Uterus (tissue), 2 donors: ENCODE results near the gene A4GALT.

Source experiments
- CTCF ChIP-seq, 4 experiments: fragments of 200-600 bp in 2 of 4; fragments of 450-650 bp in 2 of 4; sonication (generic) in 2 of 4; IDR thresholded peaks; one replicate each; pipeline ENCODE4 v1.5.1; 2016 to 2019; ENCODE audit warnings: antibody characterized with exemption in 4 of 4, mild to moderate bottlenecking in 2 of 4, moderate library complexity in 1 of 4
- POLR2A ChIP-seq, 2 donors: fragments of 450-650 bp; IDR thresholded peaks; one replicate each; pipeline ENCODE4 v1.6.1; 2016; ENCODE audit warnings: antibody characterized with exemption in 2 of 2, mild to moderate bottlenecking in 1 of 2, moderate library complexity in 1 of 2

DNA sequence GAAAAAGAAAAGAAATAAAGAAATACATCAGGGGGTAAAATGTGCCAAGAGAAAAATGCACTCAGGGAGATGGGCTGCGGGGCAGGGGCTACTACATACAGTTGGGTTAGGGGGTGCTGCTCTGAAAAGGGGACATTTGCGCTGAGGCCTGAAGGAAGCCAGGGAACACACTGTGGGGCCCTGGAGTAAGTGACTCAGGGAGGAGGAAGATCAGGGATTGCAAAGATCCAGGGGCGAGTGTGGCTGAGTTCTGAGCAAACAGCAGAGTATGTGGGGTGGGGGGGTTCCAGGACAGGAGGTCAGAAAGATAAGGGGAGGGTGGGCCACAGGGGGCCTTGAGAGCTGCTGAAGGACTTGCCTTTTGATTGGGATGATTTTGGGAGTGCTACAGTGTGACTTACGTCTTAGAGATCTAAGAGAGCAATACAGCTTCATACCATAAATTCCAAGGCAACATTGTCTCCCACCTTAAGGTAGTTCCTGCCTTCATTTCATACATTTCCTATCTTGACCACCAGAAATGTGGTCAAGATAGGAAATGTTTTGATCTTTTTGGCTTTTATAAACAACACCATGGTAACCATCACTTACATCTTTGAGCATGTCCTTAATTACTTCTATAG is 5.8 kb downstream of the A4GALT start:
- TF ChIP-seq CTCF (IDR thresholded peaks at IDR 0.05) = no peak
- TF ChIP-seq POLR2A (IDR thresholded peaks at IDR 0.05) = no peak
